Lung (tissue), 12 donors: ENCODE data around the gene RSPO1. TPM values are rescaled to one million over a fixed set of nuclear protein-coding genes. Genes with fewer than 3 reads are reported as not detected.

ENCODE experiments used
- ATAC-seq: fragments of 200-7000 bp; cut with Tn5 transposase; one replicate; pipeline ENCODE4 v1.9.1; 2020; ENCODE audit warnings: moderate number of reproducible peaks; ENCODE audit not compliant: insufficient read depth, low FRiP score
- DNase-seq, 3 donors: peaks; one replicate each; pipeline ENCODE4 v3.0.0-alpha.2; 2013 to 2017
- H3K27ac ChIP-seq, 2 donors: one replicate each; pipeline ENCODE4 v1.5.1; 2013; ENCODE audit warnings: mild to moderate bottlenecking in 2 of 2, moderate library complexity in 2 of 2, control low read depth in 1 of 2, inconsistent platforms in 1 of 2, low read depth in 1 of 2, low read length in 1 of 2
- H3K27me3 ChIP-seq, 3 donors: one replicate each; pipeline ENCODE4 v1.5.1; 2013; ENCODE audit warnings: low read length in 2 of 3; ENCODE audit not compliant: control insufficient read depth in 3 of 3, insufficient read depth in 3 of 3
- H3K36me3 ChIP-seq, 4 donors: one replicate each; pipeline ENCODE4 v1.5.1; 2013; ENCODE audit warnings: low read length in 4 of 4, mild to moderate bottlenecking in 1 of 4, moderate library complexity in 1 of 4; ENCODE audit not compliant: control insufficient read depth in 4 of 4, insufficient read depth in 4 of 4
- H3K4me1 ChIP-seq, 5 donors: one replicate each; pipeline ENCODE4 v1.5.1; 2013; ENCODE audit warnings: low read length in 5 of 5, mild to moderate bottlenecking in 2 of 5, moderate library complexity in 1 of 5; ENCODE audit not compliant: control insufficient read depth in 5 of 5, insufficient read depth in 5 of 5
- H3K4me3 ChIP-seq: one replicate; pipeline ENCODE4 v1.5.1; 2013; ENCODE audit warnings: mild to moderate bottlenecking, control low read depth, moderate library complexity
- H3K9ac ChIP-seq, 2 donors: one replicate each; pipeline ENCODE4 v1.5.1; 2013; ENCODE audit warnings: low read length in 2 of 2, control low read depth in 1 of 2; ENCODE audit not compliant: insufficient read depth in 1 of 2
- H3K9me3 ChIP-seq, 4 donors: one replicate each; pipeline ENCODE4 v1.5.1; 2013; ENCODE audit warnings: low read length in 3 of 4, mild to moderate bottlenecking in 1 of 4, moderate library complexity in 1 of 4; ENCODE audit not compliant: control insufficient read depth in 4 of 4, insufficient read depth in 3 of 4
- WGBS, 2 donors: extraction: QIAGEN DNeasy Blood & Tissue Kit; methylation state at CpG; one replicate each; pipeline ENCODE4 v1.1.7; 2013; 5-methylcytosine and 5-hydroxymethylcytosine counted together
- polyA plus RNA-seq, 2 donors: library from polyadenylated mRNA; stranded (reverse); fragments of 200-250 nt; gene quantifications; one replicate each; pipeline ENCODE4 v1.2.1, GENCODE V29; 2013
- total RNA-seq, 2 donors: library from RNA; depleted of rRNA in 1 of 2; stranded (reverse); fragments of >200 nt in 1 of 2; gene quantifications; one replicate each; pipeline ENCODE4 v1.2.1, GENCODE V29; 2014 to 2021
- TF ChIP-seq, protein P1 (sequence below): IDR thresholded peaks from 2 replicates; pipeline ENCODE4 v1.5.1; 2012; ENCODE audit warnings: mild to moderate bottlenecking; ENCODE audit errors: control extremely low read depth, extremely low read depth
- donor health status: control.
- donor health status: control.
- donor health status: Bipolar disorder and iron deficiency.
- donor health status: healthy.
- donor health status: DM: yes; HTN: yes; CAD: no.

The RSPO1 gene
- total and polyA plus RNA-seq, 4 donors: 0.43 to 1.7 (median 1.2) TPM

DNA sequence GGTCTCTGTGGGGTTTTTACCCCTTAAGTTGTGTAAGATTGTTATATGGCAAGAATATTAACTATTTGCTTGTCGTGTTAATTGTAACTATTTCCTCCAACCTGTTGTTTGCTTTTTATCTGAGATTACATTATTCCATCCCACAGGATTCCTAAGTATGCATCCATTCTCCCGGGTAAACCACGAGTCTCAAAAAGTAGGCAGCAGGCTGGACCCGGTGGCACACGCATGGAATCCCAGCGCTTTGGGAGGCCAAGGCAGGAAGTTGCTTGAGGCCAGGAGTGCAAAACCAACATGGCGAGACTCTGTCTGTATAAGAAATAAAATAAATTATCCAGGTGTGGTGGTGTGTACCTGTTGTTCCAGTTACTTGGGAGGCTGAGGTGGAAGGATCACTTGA is 12.6 kb upstream of the RSPO1 start:
- DNase-seq: no peak
- ATAC-seq: no peak
- H3K9me3 ChIP-seq: peaks cover 0 to 7% (median 0%) of the 10 kb centered on the region in 4 donors
- no peak overlapping the region for H3K9ac ChIP-seq
- TF ChIP-seq, protein P1, sequence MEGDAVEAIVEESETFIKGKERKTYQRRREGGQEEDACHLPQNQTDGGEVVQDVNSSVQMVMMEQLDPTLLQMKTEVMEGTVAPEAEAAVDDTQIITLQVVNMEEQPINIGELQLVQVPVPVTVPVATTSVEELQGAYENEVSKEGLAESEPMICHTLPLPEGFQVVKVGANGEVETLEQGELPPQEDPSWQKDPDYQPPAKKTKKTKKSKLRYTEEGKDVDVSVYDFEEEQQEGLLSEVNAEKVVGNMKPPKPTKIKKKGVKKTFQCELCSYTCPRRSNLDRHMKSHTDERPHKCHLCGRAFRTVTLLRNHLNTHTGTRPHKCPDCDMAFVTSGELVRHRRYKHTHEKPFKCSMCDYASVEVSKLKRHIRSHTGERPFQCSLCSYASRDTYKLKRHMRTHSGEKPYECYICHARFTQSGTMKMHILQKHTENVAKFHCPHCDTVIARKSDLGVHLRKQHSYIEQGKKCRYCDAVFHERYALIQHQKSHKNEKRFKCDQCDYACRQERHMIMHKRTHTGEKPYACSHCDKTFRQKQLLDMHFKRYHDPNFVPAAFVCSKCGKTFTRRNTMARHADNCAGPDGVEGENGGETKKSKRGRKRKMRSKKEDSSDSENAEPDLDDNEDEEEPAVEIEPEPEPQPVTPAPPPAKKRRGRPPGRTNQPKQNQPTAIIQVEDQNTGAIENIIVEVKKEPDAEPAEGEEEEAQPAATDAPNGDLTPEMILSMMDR: no peak
- no peaks in the 10 kb centered on the region for H3K4me1 ChIP-seq
- WGBS, 2 donors: 84 to 89% methylated on average over 7 of the region's 7 CpGs
- no peak overlapping the region for H3K27ac ChIP-seq
- no peaks in the 10 kb centered on the region for H3K36me3 ChIP-seq
- H3K27me3 ChIP-seq: peaks cover 0 to 9% (median 0%) of the 10 kb centered on the region in 3 donors
- H3K4me3 ChIP-seq: no peak overlapping the region

DNA sequence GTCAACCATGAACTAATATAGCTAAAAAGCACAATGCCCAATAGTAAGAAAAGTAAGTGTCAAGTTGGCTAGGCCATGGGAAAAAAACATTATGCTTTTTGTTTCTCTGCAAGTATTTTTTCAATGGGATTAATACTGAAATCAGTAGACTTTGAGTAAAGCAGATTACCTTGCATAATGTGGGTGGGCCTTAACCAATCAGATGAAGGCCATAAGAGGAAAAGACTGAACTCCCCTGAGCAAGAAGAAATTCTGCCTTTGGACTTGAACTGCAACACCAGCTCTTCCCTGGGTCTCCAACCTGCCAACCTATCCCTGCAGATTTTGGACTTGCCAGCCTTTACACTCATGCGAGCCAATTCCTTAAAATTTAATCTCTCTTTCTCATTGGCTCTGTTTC is 6.4 kb upstream of the RSPO1 start:
- Histone ChIP-seq H3K27ac (no peak overlapping the region), H3K36me3 (no peaks in the 10 kb centered on the region), H3K4me3 (no peak overlapping the region), H3K9me3 (peaks cover 0 to 12% (median 2%) of the 10 kb centered on the region in 4 donors), H3K27me3 (peaks cover 0 to 38% (median 11%) of the 10 kb centered on the region in 3 donors), H3K9ac (no peak overlapping the region), H3K4me1 (peaks cover 0 to 4% (median 0%) of the 10 kb centered on the region in 5 donors)
- TF ChIP-seq, protein P1: no peak
- DNase-seq (no peak), ATAC-seq (no peak)
- 91 to 96% methylated on average over 1 of the region's 1 CpG for WGBS, 2 donors

DNA sequence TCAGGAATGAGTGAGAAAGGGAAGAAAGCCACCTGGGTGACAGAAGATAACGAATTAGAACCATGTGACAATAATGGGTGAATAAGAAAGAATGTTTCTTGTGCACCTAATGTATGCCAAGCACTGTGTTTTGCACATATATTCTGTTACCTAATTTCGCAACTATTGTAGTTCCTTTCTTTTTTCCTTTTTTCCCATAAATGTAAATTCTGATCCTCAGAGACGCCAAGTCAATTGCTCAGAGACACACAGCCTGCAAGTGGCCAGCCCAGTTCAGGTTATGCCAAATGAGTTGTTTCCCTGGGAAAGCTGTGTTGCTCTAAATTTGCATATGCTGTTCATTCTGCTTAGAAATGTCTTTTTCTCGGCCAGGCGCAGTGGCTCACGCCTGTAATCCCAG is 1.7 kb upstream of the RSPO1 start:
- no peak for ATAC-seq
- WGBS, 2 donors: 69 to 73% methylated on average over 6 of the region's 6 CpGs

More for the DNA sequence above, 1.7 kb upstream of the RSPO1 start:
- Histone ChIP-seq H3K4me1 (peaks cover 0 to 22% (median 0%) of the 10 kb centered on the region in 5 donors), H3K4me3 (no peak overlapping the region), H3K27ac (no peak overlapping the region), H3K9ac (no peak overlapping the region), H3K9me3 (peaks cover 0 to 5% (median 0%) of the 10 kb centered on the region in 4 donors), H3K36me3 (no peaks in the 10 kb centered on the region), H3K27me3 (peaks cover 5 to 69% (median 45%) of the 10 kb centered on the region in 3 donors)
- TF ChIP-seq, protein P1: no peak
- DNase-seq: no peak
